Activated CD4-positive, CD25-positive, alpha-beta regulatory T cell treated with anti-CD3 and anti-CD28 coated beads, Interleukin-2, amount 50 U/mL, for 24 hours (primary cell): Measurements from ENCODE around the gene NUP214.
"Not testable (repeated sequence)": the region's sequence is repeated elsewhere in the genome, so short reads cannot be mapped to it uniquely, and the experiment has no call there.

Source experiments
- ATAC-seq, 2 donors: fragments of 150-1000 bp; cut with Tn5 transposase; one replicate each; pipeline ENCODE4 v1.10.0; 2021; ENCODE audit warnings: mild to moderate bottlenecking in 1 of 2, moderate library complexity in 1 of 2

Gene NUP214

GRCh38 chr9:131162886-131163285, 37.5 kb downstream of the NUP214 start:
- no peak for ATAC-seq

- ATAC-seq, result no peak
Observed at GRCh38 chr9:131165523-131165922, 40.1 kb downstream of the NUP214 start.

- no peak for ATAC-seq
Observed at GRCh38 chr9:131167146-131167692, 41.8 kb downstream of the NUP214 start.

GRCh38 chr9:131167936-131168335, 42.5 kb downstream of the NUP214 start:
- ATAC-seq, result no peak

GRCh38 chr9:131169563-131170240, 44.3 kb downstream of the NUP214 start:
- no peak for ATAC-seq

- ATAC-seq, result no peak
Observed at GRCh38 chr9:131173995-131174394, 48.6 kb downstream of the NUP214 start.

- ATAC-seq, result peak; percentile 42
Observed at GRCh38 chr9:131174681-131175239, 49.4 kb downstream of the NUP214 start.

GRCh38 chr9:131177898-131178297, 52.5 kb downstream of the NUP214 start:
- no peak for ATAC-seq

GRCh38 chr9:131178382-131178781, 53.0 kb downstream of the NUP214 start:
- ATAC-seq, result peak; percentile 86 to 95

GRCh38 chr9:131178926-131179325, 53.5 kb downstream of the NUP214 start:
- no peak for ATAC-seq

- ATAC-seq, result no peak
Observed at GRCh38 chr9:131179561-131180219, 54.3 kb downstream of the NUP214 start.

GRCh38 chr9:131180454-131180853, 55.1 kb downstream of the NUP214 start:
- ATAC-seq, result no peak

GRCh38 chr9:131181091-131181681, 55.8 kb downstream of the NUP214 start:
- ATAC-seq, result peak in 1 of 2 donors; percentile 31

GRCh38 chr9:131185924-131186323, 60.5 kb downstream of the NUP214 start:
- ATAC-seq, result no peak

GRCh38 chr9:131186622-131187021, 61.2 kb downstream of the NUP214 start:
- ATAC-seq, result no peak

- ATAC-seq, result no peak
Observed at GRCh38 chr9:131187957-131188356, 62.6 kb downstream of the NUP214 start.

- no peak for ATAC-seq
Observed at GRCh38 chr9:131188976-131189375, 63.6 kb downstream of the NUP214 start.

GRCh38 chr9:131190191-131190590, 64.8 kb downstream of the NUP214 start:
- ATAC-seq, result no peak

- ATAC-seq, result not testable (repeated sequence)
Observed at GRCh38 chr9:131191032-131191431, 65.6 kb downstream of the NUP214 start.

GRCh38 chr9:131191857-131192256, 66.5 kb downstream of the NUP214 start:
- ATAC-seq, result no peak

- ATAC-seq, result no peak
Observed at GRCh38 chr9:131193051-131193450, 67.7 kb downstream of the NUP214 start.

GRCh38 chr9:131194762-131195161, 69.4 kb downstream of the NUP214 start:
- ATAC-seq, result no peak

- no peak for ATAC-seq
Observed at GRCh38 chr9:131197160-131197911, 72.0 kb downstream of the NUP214 start.
